GM23338 (cell line): ENCODE results near the gene DOCK4. TPM values are rescaled to one million over a fixed set of nuclear protein-coding genes. Genes with fewer than 3 reads are reported as not detected.

Experiments used
- ATAC-seq: fragments of 200-7000 bp; cut with Tn5 transposase; 3 replicates; pipeline ENCODE4 v1.9.1; 2020
- DNase-seq: peaks from one replicate; pipeline ENCODE4 v3.0.0-alpha.2; 2015; ENCODE audit warnings: low spot score
- H2AFZ ChIP-seq: fragments of 200-600 bp; sonication (generic); 2 replicates; pipeline ENCODE4 v1.8.0; 2016; ENCODE audit warnings: antibody characterized with exemption, mild to moderate bottlenecking, moderate library complexity
- H3F3A ChIP-seq: fragments of 200-600 bp; sonication (generic); replicated peaks from 2 replicates; pipeline ENCODE4 v1.8.0; 2017; ENCODE audit warnings: antibody characterized with exemption, mixed run types, low read depth
- H3K27ac ChIP-seq: fragments of 200-600 bp; sonication (generic); 2 replicates; pipeline ENCODE4 v1.6.1; 2016; ENCODE audit warnings: low read depth
- H3K27me3 ChIP-seq: fragments of 200-600 bp; sonication (generic); 2 replicates; pipeline ENCODE4 v1.8.0; 2016; ENCODE audit warnings: mild to moderate bottlenecking, mixed run types, moderate library complexity; ENCODE audit not compliant: insufficient read depth
- H3K36me3 ChIP-seq: fragments of 200-600 bp; sonication (generic); 2 replicates; pipeline ENCODE4 v1.8.0; 2016; ENCODE audit warnings: mild to moderate bottlenecking; ENCODE audit not compliant: insufficient read depth
- H3K4me1 ChIP-seq: fragments of 200-600 bp; sonication (generic); 2 replicates; pipeline ENCODE4 v1.8.0; 2016; ENCODE audit warnings: mild to moderate bottlenecking, moderate library complexity; ENCODE audit not compliant: insufficient read depth
- H3K4me2 ChIP-seq: fragments of 200-600 bp; sonication (generic); 2 replicates; pipeline ENCODE4 v1.7.1; 2017; ENCODE audit warnings: mixed run types
- H3K4me3 ChIP-seq: fragments of 200-600 bp; sonication (generic); 2 replicates; pipeline ENCODE4 v1.6.1; 2016; ENCODE audit warnings: mixed run types
- H3K79me2 ChIP-seq: fragments of 200-600 bp; sonication (generic); replicated peaks from 2 replicates; pipeline ENCODE4 v1.8.0; 2017; ENCODE audit warnings: mild to moderate bottlenecking; ENCODE audit not compliant: insufficient read depth
- H3K9me2 ChIP-seq: fragments of 200-600 bp; sonication (generic); 2 replicates; pipeline ENCODE4 v1.8.0; 2017; ENCODE audit not compliant: insufficient read depth
- H4K20me1 ChIP-seq: fragments of 200-600 bp; sonication (generic); replicated peaks from 2 replicates; pipeline ENCODE4 v1.8.0; 2017; ENCODE audit warnings: mild to moderate bottlenecking; ENCODE audit not compliant: insufficient read depth
- H3K27ac Mint-ChIP-seq: 2 replicates; pipeline ENCODE4 v1.8.0; 2020; ENCODE audit warnings: inconsistent platforms, mild to moderate bottlenecking, moderate library complexity, mixed read lengths
- H3K27me3 Mint-ChIP-seq: 3 replicates; pipeline ENCODE4 v1.8.0; 2022; ENCODE audit warnings: low read depth, mild to moderate bottlenecking, moderate library complexity, mixed read lengths, inconsistent platforms; ENCODE audit not compliant: insufficient read depth, poor library complexity
- H3K36me3 Mint-ChIP-seq: 3 replicates; pipeline ENCODE4 v1.8.0; 2021; ENCODE audit warnings: low read depth, mild to moderate bottlenecking, inconsistent platforms, moderate library complexity, mixed read lengths
- H3K4me1 Mint-ChIP-seq: 3 replicates; pipeline ENCODE4 v1.8.0; 2020; ENCODE audit warnings: mild to moderate bottlenecking, inconsistent platforms, mixed read lengths
- H3K4me3 Mint-ChIP-seq: 3 replicates; pipeline ENCODE4 v1.8.0; 2021; ENCODE audit warnings: moderate library complexity, mild to moderate bottlenecking, inconsistent platforms, mixed read lengths
- H3K9me3 Mint-ChIP-seq: 3 replicates; pipeline ENCODE4 v1.8.0; 2020; ENCODE audit warnings: moderate library complexity, mild to moderate bottlenecking, inconsistent platforms, mixed read lengths
- CREB1 ChIP-seq: fragments of 250-450 bp; sonication (Bioruptor Pico); IDR thresholded peaks from 2 replicates; pipeline ENCODE4 v1.5.0; 2020; ENCODE audit warnings: low read depth, mild to moderate bottlenecking, moderate library complexity
- EZH2 ChIP-seq: fragments of 200-600 bp; sonication (generic); IDR thresholded peaks from one replicate; pipeline ENCODE4 v1.8.0; 2017; ENCODE audit warnings: antibody characterized with exemption, mild to moderate bottlenecking, low read depth; ENCODE audit not compliant: unreplicated experiment
- EZH2phosphoT487 ChIP-seq: fragments of 200-600 bp; sonication (generic); IDR thresholded peaks from one replicate; pipeline ENCODE4 v1.8.1; 2018; ENCODE audit warnings: antibody characterized with exemption; ENCODE audit not compliant: unreplicated experiment
- JUNB ChIP-seq: IDR thresholded peaks from one replicate; pipeline ENCODE4 v1.6.1; 2016; ENCODE audit warnings: antibody characterized with exemption; ENCODE audit not compliant: unreplicated experiment
- NANOG ChIP-seq: IDR thresholded peaks from 2 replicates; pipeline ENCODE4 v1.6.1; 2016; ENCODE audit warnings: antibody characterized with exemption, borderline replicate concordance
- POLR2AphosphoS5 ChIP-seq: IDR thresholded peaks from 2 replicates; pipeline ENCODE4 v1.6.1; 2016; ENCODE audit warnings: antibody characterized with exemption, low read depth
- STAT1 ChIP-seq: IDR thresholded peaks from one replicate; pipeline ENCODE4 v1.6.1; 2016; ENCODE audit warnings: antibody characterized with exemption; ENCODE audit not compliant: unreplicated experiment
- ZNF114 ChIP-seq: fragments of 250-450 bp; sonication (Bioruptor Pico); IDR thresholded peaks from 2 replicates; pipeline ENCODE4 v1.5.0; 2020; ENCODE audit warnings: mild to moderate bottlenecking, moderate library complexity
- ZNF331 ChIP-seq: fragments of 250-450 bp; sonication (Bioruptor Pico); IDR thresholded peaks from 2 replicates; pipeline ENCODE4 v1.5.0; 2020; ENCODE audit warnings: low read depth, mild to moderate bottlenecking, moderate library complexity
- polyA plus RNA-seq: library from polyadenylated mRNA; unstranded; fragments of >200 nt; fragmentation: Nextera tagmentation; extraction: Ambion mirVana; gene quantifications from 2 replicates; pipeline ENCODE4 v1.2.1, GENCODE V29; 2016
- total RNA-seq: library from RNA; depleted of rRNA; stranded (reverse); fragments of >200 nt; shearing (Covaris generic); gene quantifications from 2 replicates; pipeline ENCODE4 v1.2.3, GENCODE V29; 2014
- TF ChIP-seq, protein P1 (sequence below): fragments of 250-450 bp; sonication (Bioruptor Pico); IDR thresholded peaks from 2 replicates; pipeline ENCODE4 v1.5.0; 2020; ENCODE audit warnings: mild to moderate bottlenecking, moderate library complexity
- TF ChIP-seq, protein P2 (sequence below): IDR thresholded peaks from one replicate; pipeline ENCODE4 v1.6.1; 2018; ENCODE audit warnings: antibody characterized with exemption; ENCODE audit not compliant: unreplicated experiment
- TF ChIP-seq, protein P3 (sequence below), 2 experiments: fragments of 200-600 bp in 1 of 2; sonication (generic) in 1 of 2; conservative IDR thresholded peaks; 2 replicates each; pipeline versions ENCODE4 v1.5.1 to v1.6.1; 2016 to 2017; ENCODE audit warnings: antibody characterized with exemption in 2 of 2, low read depth in 2 of 2, mild to moderate bottlenecking in 2 of 2, moderate library complexity in 1 of 2
- TF ChIP-seq, protein P4 (sequence below): IDR thresholded peaks from 2 replicates; pipeline ENCODE4 v1.6.1; 2016; ENCODE audit warnings: antibody characterized with exemption

Gene DOCK4
- total and polyA plus RNA-seq, 2 experiments from 2014 or later, result 6.3 to 33.8 TPM

DNA sequence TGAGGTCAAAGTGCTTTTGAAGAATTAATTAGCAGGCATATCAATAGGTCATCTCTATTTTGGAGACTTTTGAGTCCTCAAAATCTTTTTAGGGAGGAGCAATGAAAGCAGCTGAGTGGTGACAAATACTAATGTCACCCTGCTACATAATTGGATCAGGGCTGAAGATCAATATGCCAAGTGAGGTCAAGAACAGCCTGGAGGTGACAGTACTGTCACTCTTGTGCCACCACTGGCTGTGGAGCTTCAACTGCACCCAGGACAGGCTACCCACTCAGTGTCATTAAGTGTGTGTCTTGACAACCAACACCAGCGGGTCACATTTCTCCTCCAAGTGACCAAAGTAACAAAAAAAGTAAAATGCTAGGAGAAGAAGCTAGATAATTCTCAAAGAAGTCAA, 167.8 kb downstream of the DOCK4 start:
- Histone ChIP-seq H3K9me2 (no peaks in the 10 kb centered on the region), H3F3A (no peaks in the 10 kb centered on the region), H2AFZ (no peak overlapping the region), H3K79me2 (0 out of 2 replicates have a peak, but pooled peaks cover 10% of the 10 kb centered on the region), H4K20me1 (no peaks in the 10 kb centered on the region), H3K27ac (no peak overlapping the region), H3K4me1 (peaks cover 22% of the 10 kb centered on the region), H3K36me3 (no peaks in the 10 kb centered on the region), H3K27me3 (no peaks in the 10 kb centered on the region), H3K4me2 (no peak overlapping the region), H3K4me3 (no peak overlapping the region)
- no peak overlapping the region for H3K4me3 Mint-ChIP-seq
- no peaks in the 10 kb centered on the region for H3K36me3 Mint-ChIP-seq
- H3K27ac Mint-ChIP-seq, result no peak overlapping the region
- DNase-seq (no peak), ATAC-seq (no peak)
- peaks cover 1% of the 10 kb centered on the region for H3K27me3 Mint-ChIP-seq
- peaks cover 31% of the 10 kb centered on the region for H3K4me1 Mint-ChIP-seq
- no peaks in the 10 kb centered on the region for H3K9me3 Mint-ChIP-seq
- TF ChIP-seq STAT1 (no peak), JUNB (no peak), CREB1 (no peak), ZNF114 (CRISPR knock-in tag) (no peak), NANOG (no peak), EZH2phosphoT487 (no peak), EZH2 (no peak), POLR2AphosphoS5 (no peak), ZNF331 (CRISPR knock-in tag) (no peak)
- TF ChIP-seq, protein P1, sequence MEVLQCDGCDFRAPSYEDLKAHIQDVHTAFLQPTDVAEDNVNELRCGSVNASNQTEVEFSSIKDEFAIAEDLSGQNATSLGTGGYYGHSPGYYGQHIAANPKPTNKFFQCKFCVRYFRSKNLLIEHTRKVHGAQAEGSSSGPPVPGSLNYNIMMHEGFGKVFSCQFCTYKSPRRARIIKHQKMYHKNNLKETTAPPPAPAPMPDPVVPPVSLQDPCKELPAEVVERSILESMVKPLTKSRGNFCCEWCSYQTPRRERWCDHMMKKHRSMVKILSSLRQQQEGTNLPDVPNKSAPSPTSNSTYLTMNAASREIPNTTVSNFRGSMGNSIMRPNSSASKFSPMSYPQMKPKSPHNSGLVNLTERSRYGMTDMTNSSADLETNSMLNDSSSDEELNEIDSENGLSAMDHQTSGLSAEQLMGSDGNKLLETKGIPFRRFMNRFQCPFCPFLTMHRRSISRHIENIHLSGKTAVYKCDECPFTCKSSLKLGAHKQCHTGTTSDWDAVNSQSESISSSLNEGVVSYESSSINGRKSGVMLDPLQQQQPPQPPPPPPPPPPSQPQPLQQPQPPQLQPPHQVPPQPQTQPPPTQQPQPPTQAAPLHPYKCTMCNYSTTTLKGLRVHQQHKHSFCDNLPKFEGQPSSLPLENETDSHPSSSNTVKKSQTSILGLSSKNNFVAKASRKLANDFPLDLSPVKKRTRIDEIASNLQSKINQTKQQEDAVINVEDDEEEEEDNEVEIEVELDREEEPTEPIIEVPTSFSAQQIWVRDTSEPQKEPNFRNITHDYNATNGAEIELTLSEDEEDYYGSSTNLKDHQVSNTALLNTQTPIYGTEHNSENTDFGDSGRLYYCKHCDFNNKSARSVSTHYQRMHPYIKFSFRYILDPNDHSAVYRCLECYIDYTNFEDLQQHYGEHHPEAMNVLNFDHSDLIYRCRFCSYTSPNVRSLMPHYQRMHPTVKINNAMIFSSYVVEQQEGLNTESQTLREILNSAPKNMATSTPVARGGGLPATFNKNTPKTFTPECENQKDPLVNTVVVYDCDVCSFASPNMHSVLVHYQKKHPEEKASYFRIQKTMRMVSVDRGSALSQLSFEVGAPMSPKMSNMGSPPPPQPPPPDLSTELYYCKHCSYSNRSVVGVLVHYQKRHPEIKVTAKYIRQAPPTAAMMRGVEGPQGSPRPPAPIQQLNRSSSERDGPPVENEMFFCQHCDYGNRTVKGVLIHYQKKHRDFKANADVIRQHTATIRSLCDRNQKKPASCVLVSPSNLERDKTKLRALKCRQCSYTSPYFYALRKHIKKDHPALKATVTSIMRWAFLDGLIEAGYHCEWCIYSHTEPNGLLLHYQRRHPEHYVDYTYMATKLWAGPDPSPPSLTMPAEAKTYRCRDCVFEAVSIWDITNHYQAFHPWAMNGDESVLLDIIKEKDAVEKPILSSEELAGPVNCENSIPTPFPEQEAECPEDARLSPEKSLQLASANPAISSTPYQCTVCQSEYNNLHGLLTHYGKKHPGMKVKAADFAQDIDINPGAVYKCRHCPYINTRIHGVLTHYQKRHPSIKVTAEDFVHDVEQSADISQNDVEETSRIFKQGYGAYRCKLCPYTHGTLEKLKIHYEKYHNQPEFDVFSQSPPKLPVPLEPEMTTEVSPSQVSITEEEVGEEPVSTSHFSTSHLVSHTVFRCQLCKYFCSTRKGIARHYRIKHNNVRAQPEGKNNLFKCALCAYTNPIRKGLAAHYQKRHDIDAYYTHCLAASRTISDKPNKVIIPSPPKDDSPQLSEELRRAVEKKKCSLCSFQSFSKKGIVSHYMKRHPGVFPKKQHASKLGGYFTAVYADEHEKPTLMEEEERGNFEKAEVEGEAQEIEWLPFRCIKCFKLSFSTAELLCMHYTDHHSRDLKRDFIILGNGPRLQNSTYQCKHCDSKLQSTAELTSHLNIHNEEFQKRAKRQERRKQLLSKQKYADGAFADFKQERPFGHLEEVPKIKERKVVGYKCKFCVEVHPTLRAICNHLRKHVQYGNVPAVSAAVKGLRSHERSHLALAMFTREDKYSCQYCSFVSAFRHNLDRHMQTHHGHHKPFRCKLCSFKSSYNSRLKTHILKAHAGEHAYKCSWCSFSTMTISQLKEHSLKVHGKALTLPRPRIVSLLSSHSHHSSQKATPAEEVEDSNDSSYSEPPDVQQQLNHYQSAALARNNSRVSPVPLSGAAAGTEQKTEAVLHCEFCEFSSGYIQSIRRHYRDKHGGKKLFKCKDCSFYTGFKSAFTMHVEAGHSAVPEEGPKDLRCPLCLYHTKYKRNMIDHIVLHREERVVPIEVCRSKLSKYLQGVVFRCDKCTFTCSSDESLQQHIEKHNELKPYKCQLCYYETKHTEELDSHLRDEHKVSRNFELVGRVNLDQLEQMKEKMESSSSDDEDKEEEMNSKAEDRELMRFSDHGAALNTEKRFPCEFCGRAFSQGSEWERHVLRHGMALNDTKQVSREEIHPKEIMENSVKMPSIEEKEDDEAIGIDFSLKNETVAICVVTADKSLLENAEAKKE, result no peak
- TF ChIP-seq, protein P2, sequence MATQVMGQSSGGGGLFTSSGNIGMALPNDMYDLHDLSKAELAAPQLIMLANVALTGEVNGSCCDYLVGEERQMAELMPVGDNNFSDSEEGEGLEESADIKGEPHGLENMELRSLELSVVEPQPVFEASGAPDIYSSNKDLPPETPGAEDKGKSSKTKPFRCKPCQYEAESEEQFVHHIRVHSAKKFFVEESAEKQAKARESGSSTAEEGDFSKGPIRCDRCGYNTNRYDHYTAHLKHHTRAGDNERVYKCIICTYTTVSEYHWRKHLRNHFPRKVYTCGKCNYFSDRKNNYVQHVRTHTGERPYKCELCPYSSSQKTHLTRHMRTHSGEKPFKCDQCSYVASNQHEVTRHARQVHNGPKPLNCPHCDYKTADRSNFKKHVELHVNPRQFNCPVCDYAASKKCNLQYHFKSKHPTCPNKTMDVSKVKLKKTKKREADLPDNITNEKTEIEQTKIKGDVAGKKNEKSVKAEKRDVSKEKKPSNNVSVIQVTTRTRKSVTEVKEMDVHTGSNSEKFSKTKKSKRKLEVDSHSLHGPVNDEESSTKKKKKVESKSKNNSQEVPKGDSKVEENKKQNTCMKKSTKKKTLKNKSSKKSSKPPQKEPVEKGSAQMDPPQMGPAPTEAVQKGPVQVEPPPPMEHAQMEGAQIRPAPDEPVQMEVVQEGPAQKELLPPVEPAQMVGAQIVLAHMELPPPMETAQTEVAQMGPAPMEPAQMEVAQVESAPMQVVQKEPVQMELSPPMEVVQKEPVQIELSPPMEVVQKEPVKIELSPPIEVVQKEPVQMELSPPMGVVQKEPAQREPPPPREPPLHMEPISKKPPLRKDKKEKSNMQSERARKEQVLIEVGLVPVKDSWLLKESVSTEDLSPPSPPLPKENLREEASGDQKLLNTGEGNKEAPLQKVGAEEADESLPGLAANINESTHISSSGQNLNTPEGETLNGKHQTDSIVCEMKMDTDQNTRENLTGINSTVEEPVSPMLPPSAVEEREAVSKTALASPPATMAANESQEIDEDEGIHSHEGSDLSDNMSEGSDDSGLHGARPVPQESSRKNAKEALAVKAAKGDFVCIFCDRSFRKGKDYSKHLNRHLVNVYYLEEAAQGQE, result no peak
- TF ChIP-seq, protein P3, sequence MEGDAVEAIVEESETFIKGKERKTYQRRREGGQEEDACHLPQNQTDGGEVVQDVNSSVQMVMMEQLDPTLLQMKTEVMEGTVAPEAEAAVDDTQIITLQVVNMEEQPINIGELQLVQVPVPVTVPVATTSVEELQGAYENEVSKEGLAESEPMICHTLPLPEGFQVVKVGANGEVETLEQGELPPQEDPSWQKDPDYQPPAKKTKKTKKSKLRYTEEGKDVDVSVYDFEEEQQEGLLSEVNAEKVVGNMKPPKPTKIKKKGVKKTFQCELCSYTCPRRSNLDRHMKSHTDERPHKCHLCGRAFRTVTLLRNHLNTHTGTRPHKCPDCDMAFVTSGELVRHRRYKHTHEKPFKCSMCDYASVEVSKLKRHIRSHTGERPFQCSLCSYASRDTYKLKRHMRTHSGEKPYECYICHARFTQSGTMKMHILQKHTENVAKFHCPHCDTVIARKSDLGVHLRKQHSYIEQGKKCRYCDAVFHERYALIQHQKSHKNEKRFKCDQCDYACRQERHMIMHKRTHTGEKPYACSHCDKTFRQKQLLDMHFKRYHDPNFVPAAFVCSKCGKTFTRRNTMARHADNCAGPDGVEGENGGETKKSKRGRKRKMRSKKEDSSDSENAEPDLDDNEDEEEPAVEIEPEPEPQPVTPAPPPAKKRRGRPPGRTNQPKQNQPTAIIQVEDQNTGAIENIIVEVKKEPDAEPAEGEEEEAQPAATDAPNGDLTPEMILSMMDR (conservative IDR thresholded peaks at IDR 0.05; ENCODE audit: low read depth in 2 of 2), result no peak
- TF ChIP-seq, protein P4, sequence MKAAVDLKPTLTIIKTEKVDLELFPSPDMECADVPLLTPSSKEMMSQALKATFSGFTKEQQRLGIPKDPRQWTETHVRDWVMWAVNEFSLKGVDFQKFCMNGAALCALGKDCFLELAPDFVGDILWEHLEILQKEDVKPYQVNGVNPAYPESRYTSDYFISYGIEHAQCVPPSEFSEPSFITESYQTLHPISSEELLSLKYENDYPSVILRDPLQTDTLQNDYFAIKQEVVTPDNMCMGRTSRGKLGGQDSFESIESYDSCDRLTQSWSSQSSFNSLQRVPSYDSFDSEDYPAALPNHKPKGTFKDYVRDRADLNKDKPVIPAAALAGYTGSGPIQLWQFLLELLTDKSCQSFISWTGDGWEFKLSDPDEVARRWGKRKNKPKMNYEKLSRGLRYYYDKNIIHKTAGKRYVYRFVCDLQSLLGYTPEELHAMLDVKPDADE, result no peak
